Activated T-cell treated with anti-CD3 and anti-CD28 coated beads for 24 hours (primary cell): ENCODE measurements around the gene PTPRN2.

Experiments used
- DNase-seq: peaks from one replicate; pipeline ENCODE4 v3.0.0-alpha.2; 2020; ENCODE audit warnings: low read depth

The PTPRN2 gene

DNA sequence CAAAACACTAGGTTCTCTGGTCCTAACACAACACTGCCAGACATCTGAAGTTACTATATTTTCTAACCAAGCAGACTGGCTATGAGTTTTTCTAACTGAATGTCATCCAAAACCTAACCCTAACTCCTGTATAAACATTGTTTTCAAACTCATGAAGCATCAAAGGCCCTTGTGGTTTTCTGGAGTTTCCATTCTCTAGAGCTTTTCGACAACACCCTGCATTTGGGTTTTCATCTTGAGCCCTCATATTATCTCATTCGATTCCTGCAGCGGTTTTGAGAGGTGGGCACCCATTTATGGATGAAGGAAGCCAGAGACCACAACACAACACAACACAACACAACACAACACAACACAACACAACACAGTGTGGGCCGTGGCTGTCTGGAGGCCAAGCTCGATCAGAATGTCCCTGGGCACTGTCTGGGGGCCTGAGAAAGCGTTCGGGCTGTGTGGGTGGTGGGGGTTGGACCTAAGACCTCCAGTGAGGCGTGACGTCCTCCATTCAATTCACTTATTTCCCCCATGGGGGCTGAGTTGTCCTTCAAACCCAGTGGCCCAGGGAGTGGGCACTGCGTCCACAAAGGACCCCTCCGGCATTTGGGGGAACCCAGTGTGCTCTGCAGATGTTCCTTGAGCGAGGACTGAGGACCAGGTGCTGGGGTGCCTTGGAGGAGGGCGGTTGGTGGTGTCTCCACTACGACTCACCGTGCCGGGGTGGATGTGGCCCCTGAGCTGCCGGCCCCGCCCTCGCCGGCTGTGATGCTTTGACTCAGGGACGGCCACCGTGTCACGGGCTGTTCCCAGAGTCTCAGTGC, 760.4 kb downstream of the PTPRN2 start:
- no peak for DNase-seq

DNA sequence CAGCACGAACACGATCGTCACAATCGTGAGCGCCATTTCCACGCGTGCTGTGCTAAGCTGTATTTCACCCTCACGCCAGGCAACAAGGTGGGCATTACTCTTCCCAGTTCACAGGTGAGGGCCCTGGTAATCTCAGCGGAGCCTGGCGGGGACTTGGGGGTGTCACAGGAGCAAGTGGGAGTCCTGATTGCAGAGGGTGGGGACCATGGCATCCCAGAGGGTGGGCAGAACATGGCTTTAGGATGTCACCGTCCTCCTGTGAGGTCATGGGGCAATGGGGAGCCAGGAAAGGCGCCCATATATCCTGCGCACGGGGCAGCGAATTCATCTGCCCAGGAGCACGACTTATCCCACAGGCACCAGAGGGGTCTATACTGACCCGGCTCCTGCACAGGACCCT, 761.1 kb downstream of the PTPRN2 start:
- DNase-seq: no peak

DNA sequence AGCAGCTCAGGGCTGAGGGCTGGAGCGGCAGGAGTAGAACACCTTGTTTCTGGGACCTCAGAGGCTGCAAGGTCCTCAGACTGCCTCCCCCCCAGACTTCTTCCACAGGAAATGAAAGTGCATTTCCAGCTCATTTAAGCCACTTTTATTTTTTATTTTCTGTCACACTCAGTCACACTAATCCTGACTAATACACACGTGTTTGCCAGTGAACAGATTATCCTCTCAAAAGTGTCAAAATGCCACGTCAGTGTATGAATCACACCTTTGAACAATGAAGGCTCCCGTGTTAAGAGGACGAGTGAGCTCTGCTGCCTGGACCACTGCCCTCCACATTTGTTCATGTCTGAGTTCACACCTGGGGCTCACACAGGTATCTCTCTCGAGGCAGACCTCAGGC, 762.3 kb downstream of the PTPRN2 start:
- DNase-seq: peak; percentile 15

DNA sequence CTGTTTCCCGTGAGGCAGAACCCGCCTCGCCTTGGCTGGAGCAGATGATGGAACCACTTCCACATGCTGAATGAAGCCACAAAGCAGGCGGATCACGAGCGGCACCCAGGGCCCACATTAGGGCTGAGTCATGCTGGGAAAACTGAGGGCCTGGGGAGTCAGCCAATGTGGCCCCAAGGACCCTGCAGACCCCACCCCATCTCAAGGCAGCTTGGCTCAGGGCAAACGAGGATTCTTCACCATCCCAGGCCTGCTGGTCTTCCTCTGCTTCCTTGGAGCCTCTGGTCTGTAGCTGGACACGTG, 762.9 kb downstream of the PTPRN2 start:
- DNase-seq: no peak

DNA sequence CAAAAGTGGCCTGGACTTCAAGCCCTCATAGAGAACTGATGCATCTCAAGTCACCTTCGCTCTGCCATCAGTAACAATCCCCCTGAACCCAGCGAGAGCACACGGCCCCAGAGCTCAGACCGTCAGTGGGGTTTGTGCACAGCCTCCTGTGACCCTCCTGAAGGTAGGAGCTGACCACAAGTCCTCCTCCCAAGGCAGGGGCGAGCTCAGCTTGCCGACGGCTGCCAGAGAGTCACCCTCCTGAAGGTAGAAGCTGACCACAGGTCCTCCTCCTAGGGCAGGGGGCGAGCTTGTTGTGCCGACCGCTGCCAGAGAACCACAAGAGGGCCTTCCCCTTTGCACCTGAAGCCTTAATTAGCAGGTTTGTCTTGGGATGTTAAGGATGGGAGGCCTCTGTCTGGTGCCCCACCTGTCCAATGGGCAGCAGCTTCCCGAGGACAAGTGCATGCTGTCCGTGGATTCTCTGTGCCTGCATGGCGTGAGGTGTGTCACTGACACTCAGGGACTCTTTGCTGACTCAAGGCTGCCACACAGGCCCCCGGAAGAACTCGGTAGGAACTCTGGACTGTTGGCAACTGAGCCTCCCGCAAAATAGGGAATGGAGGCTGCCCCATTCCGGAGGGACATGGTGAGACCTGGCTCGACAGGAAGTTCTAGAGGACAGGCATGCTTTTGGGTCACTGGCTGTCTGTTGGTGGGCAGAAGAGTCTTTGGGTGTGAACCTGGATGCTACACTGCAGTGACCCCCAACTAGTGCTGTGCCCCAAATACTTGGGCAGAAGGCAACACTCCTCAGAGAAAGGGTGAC, 763.4 kb downstream of the PTPRN2 start:
- DNase-seq: no peak

DNA sequence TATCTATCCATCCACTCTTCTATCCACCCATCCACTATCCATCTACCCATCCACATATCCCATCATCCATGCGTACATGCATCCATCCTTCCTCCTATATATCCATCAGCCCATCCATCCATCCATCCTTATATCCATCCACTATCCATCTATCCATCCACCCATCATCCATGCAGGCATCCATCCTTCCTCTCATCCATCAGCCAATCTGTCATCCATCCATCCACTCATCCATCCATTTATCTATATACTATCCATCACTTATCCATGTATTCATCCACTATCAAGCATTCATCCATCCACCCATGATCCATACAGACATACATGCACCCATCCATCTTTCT, 765.0 kb downstream of the PTPRN2 start:
- DNase-seq: no peak

DNA sequence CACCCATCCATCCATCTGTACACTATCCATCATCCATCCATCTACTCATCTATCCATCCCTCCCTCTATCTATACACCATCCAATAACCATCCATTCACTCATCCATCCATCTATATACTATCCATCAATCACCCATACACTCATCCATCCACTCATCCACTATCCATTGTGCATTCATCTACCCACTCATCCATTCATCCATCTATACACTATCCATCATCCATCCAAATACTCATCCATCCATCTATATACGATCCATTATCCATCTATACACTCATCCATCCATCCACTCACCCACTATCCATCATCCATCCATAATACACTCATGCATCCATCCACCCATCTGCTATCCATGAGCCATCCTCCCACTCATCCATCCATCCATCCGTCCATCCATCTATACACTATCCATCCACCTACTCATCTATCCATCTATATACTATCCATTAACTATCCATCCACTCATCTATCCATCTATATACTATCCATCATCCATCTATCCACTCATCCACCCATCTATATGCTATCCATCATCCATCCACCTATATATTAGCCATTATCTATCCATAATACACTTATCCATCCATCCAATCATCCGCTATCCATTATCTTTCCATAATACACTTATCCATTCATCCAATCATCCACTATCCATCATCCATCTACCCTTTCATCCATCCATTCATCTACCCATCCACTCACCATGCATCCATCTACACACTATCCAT, 765.5 kb downstream of the PTPRN2 start:
- no peak for DNase-seq

DNA sequence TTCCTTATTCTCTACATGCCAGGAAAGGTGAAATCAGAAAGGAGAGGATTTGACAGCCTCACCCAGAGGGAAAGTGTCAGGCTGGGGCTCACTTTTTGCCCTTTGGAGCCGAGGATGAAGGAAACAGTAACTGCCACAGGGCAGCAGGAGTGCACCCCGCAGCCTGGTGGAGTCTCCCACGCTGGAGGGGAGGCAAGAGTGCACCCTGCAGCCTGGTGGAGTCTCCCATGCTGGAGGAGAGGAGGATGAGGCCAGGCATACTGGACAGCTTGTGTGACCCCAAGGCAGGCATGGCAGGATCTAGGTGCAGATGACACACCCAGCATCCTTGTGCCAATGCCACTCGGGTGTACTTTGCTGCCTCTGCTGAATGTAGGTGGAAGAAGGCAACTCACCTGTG, 766.8 kb downstream of the PTPRN2 start:
- no peak for DNase-seq

DNA sequence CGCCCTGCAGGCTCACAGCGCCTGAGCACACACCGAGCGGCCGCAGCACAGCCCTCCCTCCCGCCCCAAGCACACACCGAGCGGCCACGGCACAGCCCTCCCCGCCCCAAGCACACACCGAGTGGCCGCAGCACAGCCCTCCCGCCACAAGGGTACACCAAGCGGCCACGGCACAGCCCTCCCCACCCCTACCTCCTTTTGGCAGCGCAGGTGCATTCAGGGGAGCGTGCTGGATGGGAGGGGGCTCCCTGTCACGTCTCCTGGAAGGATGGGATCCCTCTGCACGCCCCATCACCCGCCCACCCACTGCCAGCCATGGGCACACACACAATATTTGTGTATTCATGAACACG, 768.2 kb downstream of the PTPRN2 start:
- no peak for DNase-seq

DNA sequence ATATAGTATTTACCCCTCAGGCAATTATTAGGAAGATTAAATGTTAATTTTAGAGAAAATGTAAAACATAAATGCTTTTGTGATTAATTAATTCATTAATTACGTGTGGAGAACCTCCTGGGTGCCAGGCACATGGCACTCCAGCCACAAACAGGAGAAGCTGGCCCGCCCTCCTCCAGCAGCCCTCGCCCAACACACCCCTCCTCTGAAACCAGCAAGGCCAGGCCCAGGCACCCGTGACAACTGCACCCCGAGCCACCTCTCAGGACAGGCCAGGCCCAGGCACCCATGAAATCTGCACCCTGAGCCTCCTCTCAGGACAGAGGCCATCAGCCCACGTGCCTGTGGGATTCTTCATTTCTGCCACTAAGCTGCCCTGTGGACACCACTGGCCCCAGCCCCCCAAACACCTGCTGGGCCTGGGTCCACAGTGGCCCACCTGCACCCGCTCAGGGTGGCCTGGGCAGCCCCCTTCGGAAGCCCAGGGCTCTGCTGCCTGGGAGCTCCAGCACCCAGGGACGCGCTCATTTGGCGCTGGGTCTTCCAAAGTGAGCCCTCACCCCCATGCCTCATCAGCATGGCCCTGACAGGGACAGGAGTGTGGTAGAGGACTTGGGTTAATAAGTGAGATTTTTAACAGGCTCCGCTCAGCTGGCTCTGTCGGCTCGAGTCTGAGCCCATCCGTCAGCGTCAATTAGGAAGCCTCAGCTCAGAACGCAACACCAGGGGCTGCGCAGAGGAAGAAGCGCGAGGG, 768.7 kb downstream of the PTPRN2 start:
- no peak for DNase-seq

DNA sequence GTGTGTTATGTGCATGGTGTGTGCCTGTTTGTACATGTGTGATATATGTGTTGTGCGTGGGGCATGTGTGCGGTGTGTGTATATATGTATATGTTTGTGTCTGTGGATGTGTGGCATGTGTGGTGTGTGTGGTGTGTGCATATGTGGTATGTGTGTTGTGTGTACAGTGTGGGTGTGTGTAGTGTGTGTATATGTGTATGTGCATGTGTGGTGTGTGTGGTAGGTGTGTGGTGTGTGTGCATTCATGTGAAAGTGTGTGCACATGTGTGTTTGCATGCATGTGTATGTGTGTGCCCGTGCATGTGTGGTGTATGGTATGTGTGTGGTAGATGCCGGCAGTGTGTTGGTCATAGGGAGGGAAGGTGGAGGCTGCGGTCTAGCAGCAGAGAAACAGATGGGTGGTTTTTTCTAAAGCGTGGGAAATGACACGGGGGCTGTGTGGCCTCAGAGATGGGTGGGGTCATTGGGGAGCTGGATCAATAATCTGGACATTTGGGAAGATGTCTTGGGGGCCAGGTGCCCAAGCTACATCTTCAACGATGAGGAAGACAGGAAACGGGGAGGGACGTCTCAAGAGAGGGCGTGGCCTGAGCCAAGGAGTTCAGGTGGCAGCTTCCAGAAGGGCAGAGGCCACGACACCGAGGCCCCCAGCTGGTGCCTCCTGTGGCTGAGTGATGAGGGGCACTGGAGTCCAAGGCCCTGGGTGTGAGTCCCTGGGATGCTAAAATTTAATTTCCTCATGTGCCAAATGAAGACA, 769.5 kb downstream of the PTPRN2 start:
- DNase-seq: no peak

DNA sequence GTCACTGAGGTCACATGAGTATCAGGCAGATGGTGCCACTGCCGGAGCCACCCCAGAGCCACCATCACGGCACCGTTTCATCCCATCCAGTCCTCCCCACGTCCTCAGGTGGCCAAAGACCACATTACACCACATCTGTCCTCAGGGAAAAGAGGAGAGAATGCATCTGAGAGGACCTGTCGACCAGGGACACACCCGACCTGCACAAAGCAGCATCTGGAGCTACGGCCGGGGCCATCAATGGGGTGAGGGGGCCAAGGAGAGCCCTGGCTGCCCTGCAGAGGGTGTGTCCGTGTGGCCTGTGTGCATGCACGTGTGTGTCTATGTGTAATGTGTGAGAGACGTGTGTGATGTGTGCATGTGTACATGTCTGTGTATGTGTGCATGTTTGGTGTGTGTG, 770.2 kb downstream of the PTPRN2 start:
- DNase-seq: no peak

DNA sequence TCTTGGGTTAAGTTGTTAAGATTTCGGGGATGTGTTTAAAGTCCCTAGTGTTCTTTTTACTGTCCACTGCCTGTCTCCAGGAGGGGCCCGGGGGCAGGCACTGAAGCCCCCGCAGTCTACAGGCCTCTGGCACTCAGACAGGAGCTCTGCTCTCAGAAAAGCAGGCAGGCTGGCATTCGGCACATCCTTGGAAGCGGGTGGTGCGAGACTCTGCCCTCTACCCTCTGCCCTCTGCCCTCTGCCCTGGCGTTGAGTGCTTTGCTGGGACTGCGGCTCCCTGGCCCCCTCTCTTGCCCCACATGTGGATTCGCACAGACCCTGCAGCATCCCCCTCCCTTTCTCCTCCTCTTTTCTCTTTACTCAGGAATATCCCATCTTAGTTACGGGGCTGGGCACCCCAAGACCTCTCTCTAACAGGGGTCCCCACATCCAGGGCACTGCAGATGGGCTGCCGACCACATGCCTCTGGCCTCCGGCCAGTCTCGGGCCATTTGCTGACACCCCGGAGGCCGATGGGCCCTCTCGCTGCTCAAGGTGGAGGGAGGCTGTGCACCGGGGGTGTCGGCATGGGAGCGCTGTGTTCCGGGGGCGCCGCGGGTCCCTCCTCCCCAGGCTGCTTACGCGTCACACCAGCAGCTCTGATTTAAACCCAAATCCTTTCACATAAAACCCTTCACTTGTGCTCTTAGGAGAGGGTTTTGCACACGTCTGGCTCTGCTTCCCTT, 770.9 kb downstream of the PTPRN2 start:
- DNase-seq: no peak

DNA sequence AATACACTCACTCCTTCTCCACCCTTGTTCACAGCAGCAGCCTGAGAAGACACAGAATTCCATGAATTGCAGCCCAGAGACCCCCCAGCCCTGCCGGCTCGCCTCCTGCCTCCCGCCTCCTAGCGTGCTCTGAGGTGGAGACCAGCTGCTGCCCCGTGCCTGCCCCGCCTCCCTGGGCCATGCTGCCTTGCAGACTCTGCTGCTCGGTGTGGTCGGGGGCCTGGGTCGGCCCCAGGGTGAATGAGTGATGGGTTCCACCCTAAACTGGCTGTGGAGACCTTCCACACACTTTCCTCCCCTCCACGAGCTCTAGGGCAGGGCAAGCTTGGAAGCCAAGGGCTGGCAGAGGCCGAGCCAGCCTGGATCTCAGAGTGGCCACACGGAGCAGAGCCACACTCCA, 771.5 kb downstream of the PTPRN2 start:
- no peak for DNase-seq

DNA sequence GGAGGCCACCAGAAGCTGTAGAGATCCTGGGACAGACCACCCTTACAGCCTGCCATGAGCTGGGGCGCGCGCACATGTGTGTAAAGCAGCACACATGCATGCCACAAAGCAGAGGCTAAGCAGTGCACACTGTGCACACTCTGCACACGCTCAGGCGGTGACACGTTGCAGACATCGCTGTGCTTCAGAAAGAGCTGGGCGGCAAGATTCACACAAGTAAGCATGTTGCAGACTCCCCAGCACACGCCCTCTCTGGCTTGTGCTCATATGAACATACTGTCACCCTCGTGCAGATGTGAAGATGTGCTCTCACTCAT, 772.0 kb downstream of the PTPRN2 start:
- DNase-seq: no peak

DNA sequence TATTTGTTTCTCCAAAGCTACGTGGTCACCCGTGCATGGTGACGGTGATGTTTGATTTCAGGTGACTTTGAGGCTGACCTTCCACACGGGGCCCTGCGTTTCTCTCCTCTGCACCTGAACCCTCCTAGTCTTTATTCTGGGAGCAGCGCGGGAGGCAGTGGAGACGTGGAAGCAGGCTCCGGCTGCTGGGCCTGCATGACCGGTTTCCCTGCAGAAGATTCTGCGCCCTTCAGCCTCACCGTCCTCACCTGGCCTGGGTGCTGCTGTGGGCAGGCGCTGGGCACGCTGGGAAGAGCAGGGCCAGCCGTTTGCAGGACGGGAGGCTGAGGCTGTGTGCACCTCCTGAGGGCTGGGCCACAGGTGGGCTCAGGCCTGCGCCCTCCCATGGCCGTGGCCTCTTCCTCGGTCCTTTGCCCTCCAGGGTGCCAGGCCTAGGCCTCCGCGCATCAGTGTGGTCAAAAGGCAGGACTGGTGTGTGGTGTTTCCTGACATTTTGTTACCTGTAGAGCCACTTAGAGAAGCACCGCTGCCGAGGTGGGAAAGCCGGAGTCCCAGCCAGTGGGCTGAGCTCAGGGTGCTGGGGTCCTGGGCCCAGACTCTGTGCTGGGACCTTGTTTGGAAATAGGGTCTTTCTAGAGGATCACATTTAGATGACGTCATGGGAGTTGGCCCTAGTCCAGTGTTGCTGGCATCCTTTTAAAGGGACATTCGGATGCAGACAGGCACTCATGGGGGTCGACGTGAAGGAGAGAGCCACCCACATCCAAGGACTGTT, 772.5 kb downstream of the PTPRN2 start:
- DNase-seq: no peak

DNA sequence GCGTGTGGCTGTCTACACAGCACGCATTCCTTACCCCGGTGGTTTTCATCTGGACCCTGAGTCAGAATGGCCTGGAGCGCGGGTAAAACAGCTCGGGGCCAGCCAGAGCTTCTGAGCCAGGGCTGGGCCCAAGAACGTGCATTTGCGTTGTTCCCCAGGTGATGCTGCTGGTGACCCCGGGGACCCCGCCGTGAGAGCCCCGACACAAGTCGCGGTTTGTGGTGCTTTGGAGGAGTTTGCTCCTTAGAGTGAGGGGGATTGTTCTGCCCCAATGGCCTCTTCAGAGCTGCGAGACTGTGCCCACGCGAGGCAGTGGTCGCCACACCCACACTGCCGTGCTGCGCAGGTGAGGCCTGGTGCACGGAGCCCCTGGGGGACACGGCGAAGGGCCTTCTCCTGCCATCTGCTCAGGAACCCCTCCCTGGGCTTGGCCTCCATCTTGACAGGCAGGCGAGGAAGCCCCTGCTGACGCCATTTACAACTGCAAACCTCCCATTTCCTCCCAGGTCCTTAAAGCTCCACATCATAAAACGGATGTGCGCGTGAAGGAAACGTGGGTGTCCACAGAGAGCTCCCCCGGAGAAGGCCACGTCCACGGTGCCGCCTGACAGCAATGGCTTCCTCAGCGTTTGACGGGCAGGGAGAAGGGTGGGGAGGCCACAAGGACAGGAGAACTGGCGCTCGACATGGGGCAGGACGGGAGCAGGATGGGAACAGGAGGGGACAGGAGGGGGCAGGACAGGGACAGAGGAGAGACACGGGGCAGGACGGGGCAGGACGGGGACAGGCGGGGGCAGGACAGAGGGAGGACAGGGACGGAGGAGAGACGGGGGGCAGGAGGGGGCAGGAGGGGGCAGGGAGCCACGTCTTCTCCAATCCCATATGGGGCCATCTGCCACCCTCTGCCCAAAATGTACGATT, 773.6 kb downstream of the PTPRN2 start:
- no peak for DNase-seq

DNA sequence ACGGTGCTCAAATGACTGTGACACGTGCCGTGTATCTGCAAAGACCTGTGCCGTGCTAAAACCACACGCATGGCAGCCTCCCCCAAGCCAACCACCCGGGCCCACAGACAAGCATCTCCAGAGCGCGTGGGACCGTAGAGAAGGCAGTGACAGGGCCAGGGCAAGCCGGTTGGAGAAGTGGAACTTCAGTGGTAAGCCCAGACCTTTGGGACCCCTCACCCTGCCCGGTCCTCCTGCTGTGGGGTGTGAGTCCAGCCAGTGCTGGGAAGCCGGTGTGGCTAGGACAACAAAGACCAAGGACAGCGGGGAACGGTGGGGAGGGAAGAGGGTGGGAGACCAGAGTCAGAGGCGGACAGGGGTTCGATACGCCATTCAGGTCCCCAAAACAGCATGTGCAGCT, 774.6 kb downstream of the PTPRN2 start:
- no peak for DNase-seq

DNA sequence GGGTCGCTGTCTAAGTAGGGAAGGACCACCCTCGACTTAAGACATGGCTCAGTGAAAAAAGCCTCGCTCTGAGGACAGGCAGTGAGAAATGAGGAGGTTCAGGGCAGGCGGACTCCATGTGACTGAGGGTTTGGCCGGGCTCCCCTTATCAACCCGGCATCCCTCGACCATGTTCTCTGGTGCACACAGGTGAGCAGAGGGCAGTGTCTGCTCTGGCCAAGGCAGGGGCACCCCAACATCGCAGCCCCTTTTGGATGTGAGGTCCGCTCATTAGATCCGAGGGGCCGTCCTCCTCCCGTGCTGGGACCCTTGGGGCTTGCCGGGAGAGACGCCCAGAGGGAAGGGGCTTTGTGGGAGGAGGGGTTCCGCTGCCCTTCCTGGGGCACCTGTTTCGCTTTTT, 775.7 kb downstream of the PTPRN2 start:
- no peak for DNase-seq
